ENCODE results near the gene TNRC6B. TPM values are rescaled to one million over a fixed set of nuclear protein-coding genes. Genes with fewer than 3 reads are reported as not detected.
A peak's percentile ranks its signal among the peaks of the same experiment; 100 is the strongest.

TNRC6B gene
- total RNA-seq, 3 donors from 2014 or later: 32.8 to 53.1 (median 39.7) TPM

DNA sequence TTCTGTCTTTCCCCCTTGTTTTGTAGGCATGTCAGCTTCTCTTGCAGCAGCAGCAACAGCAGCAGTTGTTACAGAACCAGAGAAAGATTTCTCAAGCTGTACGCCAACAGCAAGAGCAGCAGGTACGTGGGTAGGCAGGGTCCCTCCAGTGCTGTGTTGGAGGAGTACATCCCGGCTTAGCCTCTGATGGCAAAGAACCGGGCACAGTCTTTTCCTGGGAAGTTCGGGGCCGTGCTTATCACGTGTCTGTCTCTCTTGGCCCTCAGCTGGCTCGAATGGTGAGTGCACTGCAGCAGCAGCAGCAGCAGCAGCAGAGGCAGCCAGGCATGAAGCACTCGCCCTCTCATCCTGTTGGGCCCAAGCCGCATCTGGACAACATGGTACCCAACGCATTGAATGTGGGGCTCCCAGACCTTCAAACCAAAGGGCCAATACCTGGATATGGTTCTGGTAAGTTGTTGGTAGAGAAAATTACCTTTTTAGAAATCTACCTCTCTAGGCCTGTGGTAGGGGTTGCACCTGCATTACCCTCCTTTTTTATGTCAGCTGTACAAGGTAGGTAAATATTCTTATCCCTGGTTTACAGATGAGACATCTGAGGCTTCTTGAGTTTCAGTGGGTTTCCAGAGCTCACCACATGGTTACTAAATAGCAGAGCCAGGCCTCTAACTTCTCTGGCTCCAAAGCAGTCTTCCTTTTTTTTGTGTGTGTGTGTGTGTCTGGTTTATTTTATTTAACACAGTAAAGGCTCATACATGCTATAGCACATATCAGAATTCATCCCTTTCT is 123.4 kb downstream of the TNRC6B start:
- H3K9me3 ChIP-seq: no peaks in the 10 kb centered on the region
- DNase-seq (ENCODE audit: low spot score in 2 of 2): no peak
- intact Hi-C loops (cut with DNase I; ENCODE audit: low total_unique reads): no loop called here
- no peak overlapping the region for H3K4me3 ChIP-seq
- H3K36me3 ChIP-seq: peaks cover 10% of the 10 kb centered on the region
- no peak overlapping the region for H3K27ac ChIP-seq
- no peaks in the 10 kb centered on the region for H3K27me3 ChIP-seq
- TF ChIP-seq, protein P1, sequence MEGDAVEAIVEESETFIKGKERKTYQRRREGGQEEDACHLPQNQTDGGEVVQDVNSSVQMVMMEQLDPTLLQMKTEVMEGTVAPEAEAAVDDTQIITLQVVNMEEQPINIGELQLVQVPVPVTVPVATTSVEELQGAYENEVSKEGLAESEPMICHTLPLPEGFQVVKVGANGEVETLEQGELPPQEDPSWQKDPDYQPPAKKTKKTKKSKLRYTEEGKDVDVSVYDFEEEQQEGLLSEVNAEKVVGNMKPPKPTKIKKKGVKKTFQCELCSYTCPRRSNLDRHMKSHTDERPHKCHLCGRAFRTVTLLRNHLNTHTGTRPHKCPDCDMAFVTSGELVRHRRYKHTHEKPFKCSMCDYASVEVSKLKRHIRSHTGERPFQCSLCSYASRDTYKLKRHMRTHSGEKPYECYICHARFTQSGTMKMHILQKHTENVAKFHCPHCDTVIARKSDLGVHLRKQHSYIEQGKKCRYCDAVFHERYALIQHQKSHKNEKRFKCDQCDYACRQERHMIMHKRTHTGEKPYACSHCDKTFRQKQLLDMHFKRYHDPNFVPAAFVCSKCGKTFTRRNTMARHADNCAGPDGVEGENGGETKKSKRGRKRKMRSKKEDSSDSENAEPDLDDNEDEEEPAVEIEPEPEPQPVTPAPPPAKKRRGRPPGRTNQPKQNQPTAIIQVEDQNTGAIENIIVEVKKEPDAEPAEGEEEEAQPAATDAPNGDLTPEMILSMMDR (IDR thresholded peaks at IDR 0.05): no peak
- TF ChIP-seq POLR2AphosphoS5 (IDR thresholded peaks at IDR 0.05): no peak
- no peak for TF ChIP-seq POLR2A (IDR thresholded peaks at IDR 0.05)
- no peaks in the 10 kb centered on the region for H3K4me1 ChIP-seq

DNA sequence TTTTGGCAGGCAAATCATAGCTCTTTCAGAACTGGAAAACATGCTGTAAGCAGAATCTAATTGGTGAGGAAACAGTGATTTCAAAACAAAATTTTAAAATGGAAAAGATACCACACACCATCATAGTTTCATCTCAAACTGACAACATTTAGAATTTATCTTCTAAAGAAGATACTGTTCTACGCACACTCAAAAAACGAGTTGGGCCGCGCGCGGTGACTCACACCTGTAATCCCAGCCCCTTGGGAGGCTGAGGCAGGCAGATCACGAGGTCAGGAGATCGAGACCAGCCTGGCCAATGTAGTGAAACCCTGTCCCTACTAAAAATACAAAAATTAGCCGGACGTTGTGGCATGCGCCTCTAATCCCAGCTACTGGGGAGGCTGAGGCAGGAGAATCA is 124.4 kb downstream of the TNRC6B start:
- TF ChIP-seq POLR2A (IDR thresholded peaks at IDR 0.05) (no peak), POLR2AphosphoS5 (IDR thresholded peaks at IDR 0.05) (no peak)
- TF ChIP-seq, protein P1 (IDR thresholded peaks at IDR 0.05): no peak
- H3K27ac ChIP-seq: no peak overlapping the region
- no peaks in the 10 kb centered on the region for H3K4me1 ChIP-seq
- H3K9me3 ChIP-seq: no peaks in the 10 kb centered on the region
- no peak for DNase-seq (ENCODE audit: low spot score in 2 of 2)
- H3K4me3 ChIP-seq: no peak overlapping the region
- H3K27me3 ChIP-seq: no peaks in the 10 kb centered on the region
- intact Hi-C loops (cut with DNase I; ENCODE audit: low total_unique reads): no loop called here
- H3K36me3 ChIP-seq: peaks cover 10% of the 10 kb centered on the region

DNA sequence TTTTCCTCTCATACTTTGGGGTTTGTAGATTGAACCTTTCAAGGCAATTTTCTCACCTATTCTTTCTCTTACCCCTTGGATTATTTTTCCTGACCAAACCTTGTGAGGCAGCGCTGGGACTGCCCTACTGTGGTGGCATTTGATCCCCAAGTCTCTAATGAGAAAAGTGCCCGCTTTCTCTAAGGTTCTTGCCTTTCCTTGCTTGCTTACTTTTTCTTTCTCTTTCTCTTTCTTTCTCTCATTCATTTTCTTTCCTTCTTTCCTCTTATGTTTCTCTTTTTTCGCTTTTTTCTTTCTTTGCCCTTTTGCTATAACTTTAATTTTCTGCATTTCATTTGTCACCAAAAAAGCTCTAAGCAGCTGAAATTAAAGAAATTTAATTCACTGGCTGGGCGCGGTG is 127.9 kb downstream of the TNRC6B start:
- TF ChIP-seq POLR2AphosphoS5 (IDR thresholded peaks at IDR 0.05) (no peak), POLR2A (IDR thresholded peaks at IDR 0.05) (no peak)
- TF ChIP-seq, protein P1 (IDR thresholded peaks at IDR 0.05): no peak
- intact Hi-C loops (cut with DNase I; ENCODE audit: low total_unique reads): no loop called here
- H3K36me3 ChIP-seq: peaks cover 13% of the 10 kb centered on the region

DNA sequence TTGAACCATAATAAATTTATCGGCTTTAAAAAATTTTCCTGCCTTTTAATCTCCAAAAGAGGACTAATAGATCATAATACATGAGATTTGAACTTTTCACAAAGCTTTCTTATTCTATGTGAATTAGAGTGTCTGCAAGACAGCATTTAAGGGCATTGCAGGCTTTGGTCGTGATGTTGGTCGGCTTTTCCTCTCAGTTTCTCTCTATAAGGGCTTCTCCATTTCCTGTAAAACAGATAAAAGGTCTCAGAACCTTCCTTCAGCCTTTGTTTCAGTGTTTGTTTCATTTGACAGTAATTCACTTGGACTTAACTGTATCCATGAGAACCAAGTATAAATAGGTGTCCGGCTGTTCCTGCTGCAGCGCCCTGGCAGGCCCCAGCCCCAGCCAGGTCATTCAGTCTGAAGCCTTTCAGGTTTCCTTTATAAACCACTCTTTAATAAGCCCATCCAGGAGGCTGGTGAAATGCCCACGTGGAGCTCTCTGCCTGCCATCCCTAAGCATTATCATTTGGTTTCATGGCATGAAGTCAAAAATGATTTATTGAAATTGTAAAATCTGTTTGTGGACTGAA is 131.4 kb downstream of the TNRC6B start:
- H3K36me3 ChIP-seq: peaks cover 15% of the 10 kb centered on the region
- no peaks in the 10 kb centered on the region for H3K9me3 ChIP-seq
- H3K27ac ChIP-seq: peak overlapping the region; percentile 15 to 26
- H3K4me1 ChIP-seq: no peaks in the 10 kb centered on the region
- intact Hi-C loops (cut with DNase I; ENCODE audit: low total_unique reads): no loop called here
- TF ChIP-seq, protein P1 (IDR thresholded peaks at IDR 0.05): no peak
- no peak for TF ChIP-seq POLR2A (IDR thresholded peaks at IDR 0.05)
- no peak for TF ChIP-seq POLR2AphosphoS5 (IDR thresholded peaks at IDR 0.05)
- DNase-seq (ENCODE audit: low spot score in 2 of 2): no peak
- H3K4me3 ChIP-seq: no peak overlapping the region
- H3K27me3 ChIP-seq: no peaks in the 10 kb centered on the region

More for the DNA sequence above, 127.9 kb downstream of the TNRC6B start:
- Histone ChIP-seq H3K9me3 (no peaks in the 10 kb centered on the region), H3K4me3 (no peak overlapping the region), H3K27ac (no peak overlapping the region), H3K4me1 (no peaks in the 10 kb centered on the region), H3K27me3 (no peaks in the 10 kb centered on the region)
- no peak for DNase-seq (ENCODE audit: low spot score in 2 of 2)

DNA sequence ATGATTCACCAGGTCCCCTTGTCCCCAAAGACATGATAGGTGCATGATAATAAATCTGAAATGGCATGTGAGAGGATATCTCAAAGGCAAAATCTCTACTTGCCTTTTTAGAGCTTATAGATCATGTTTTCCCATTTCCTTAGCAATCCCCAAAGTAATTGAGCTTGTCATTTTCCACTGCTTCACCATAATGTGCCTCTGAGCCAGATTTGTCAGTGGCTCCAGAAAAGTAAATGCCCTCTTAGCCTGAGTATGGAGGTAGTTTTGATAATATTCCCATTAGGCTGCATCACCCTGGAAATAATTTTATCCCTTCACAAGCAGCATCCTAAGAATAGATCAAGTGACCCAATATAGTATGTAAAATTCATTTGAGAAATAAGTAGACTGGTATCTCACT is 131.9 kb downstream of the TNRC6B start:
- Histone ChIP-seq H3K36me3 (peaks cover 17% of the 10 kb centered on the region), H3K9me3 (no peaks in the 10 kb centered on the region), H3K4me3 (no peak overlapping the region), H3K4me1 (no peaks in the 10 kb centered on the region), H3K27me3 (no peaks in the 10 kb centered on the region), H3K27ac (peak overlapping the region; percentile 15 to 26)
- TF ChIP-seq, protein P1 (IDR thresholded peaks at IDR 0.05): no peak
- TF ChIP-seq POLR2A (IDR thresholded peaks at IDR 0.05) (no peak), POLR2AphosphoS5 (IDR thresholded peaks at IDR 0.05) (no peak)
- no peak for DNase-seq (ENCODE audit: low spot score in 2 of 2)
- intact Hi-C loops (cut with DNase I; ENCODE audit: low total_unique reads): no loop called here

Data from breast epithelium (tissue), 4 donors.